CD4-positive, alpha-beta memory T cell (primary cell): ENCODE data around the gene PMM2. TPM values are rescaled to one million over a fixed set of nuclear protein-coding genes. Genes with fewer than 3 reads are reported as not detected.

Source experiments
- CTCF ChIA-PET: fragments of 350-600 bp; sonication (Branson Sonifier 250); formaldehyde crosslinking; loops from one replicate; lab custom pipeline; 2021; ENCODE audit warnings: inconsistent platforms; ENCODE audit not compliant: partially characterized antibody; lab: Charles Lee
- POLR2A ChIA-PET: fragments of 350-600 bp; sonication (Branson Sonifier 250); formaldehyde crosslinking; loops from one replicate; lab custom pipeline; 2021; ENCODE audit not compliant: partially characterized antibody; lab: Charles Lee
- DNase-seq, 5 donors: peaks; one replicate each; pipeline versions ENCODE4 v3.0.0 to v3.0.0-alpha.2; 2020 to 2022; ENCODE audit warnings: mixed read lengths in 1 of 5
- H3K27ac ChIP-seq: one replicate; pipeline ENCODE4 v1.7.0; 2013; ENCODE audit warnings: low read depth, low read length
- H3K27me3 ChIP-seq: 2 replicates; pipeline ENCODE4 v1.7.0; 2013; ENCODE audit warnings: mild to moderate bottlenecking, low read length, moderate library complexity; ENCODE audit not compliant: insufficient read depth
- H3K36me3 ChIP-seq: 2 replicates; pipeline ENCODE4 v1.7.0; 2013; ENCODE audit warnings: mild to moderate bottlenecking, low read length, moderate library complexity; ENCODE audit not compliant: insufficient read depth
- H3K4me1 ChIP-seq: 2 replicates; pipeline ENCODE4 v1.7.0; 2013; ENCODE audit warnings: mild to moderate bottlenecking, low read length, moderate library complexity; ENCODE audit not compliant: insufficient read depth
- H3K4me3 ChIP-seq, 2 donors: one replicate each; pipeline ENCODE4 v1.7.0; 2013; ENCODE audit warnings: low read length in 2 of 2, mild to moderate bottlenecking in 1 of 2
- H3K9me3 ChIP-seq, 2 donors: one replicate each; pipeline ENCODE4 v1.7.0; 2013; ENCODE audit warnings: low read length in 2 of 2, control low read depth in 1 of 2; ENCODE audit not compliant: control insufficient read depth in 1 of 2
- H3K27ac Mint-ChIP-seq, 7 donors: one replicate each; pipeline ENCODE4 v1.8.0; 2020 to 2021; ENCODE audit warnings: mixed read lengths in 7 of 7, mild to moderate bottlenecking in 6 of 7, inconsistent platforms in 3 of 7, moderate library complexity in 3 of 7
- H3K27me3 Mint-ChIP-seq, 2 donors: one replicate each; pipeline ENCODE4 v1.8.0; 2020 to 2021; ENCODE audit warnings: mixed read lengths in 2 of 2
- H3K36me3 Mint-ChIP-seq, 2 donors: one replicate each; pipeline ENCODE4 v1.8.0; 2020 to 2021; ENCODE audit warnings: mixed read lengths in 2 of 2, inconsistent platforms in 1 of 2, mild to moderate bottlenecking in 1 of 2
- H3K4me1 Mint-ChIP-seq, 4 donors: one replicate each; pipeline ENCODE4 v1.8.0; 2020 to 2021; ENCODE audit warnings: mixed read lengths in 4 of 4, mild to moderate bottlenecking in 1 of 4
- H3K4me3 Mint-ChIP-seq, 8 donors: one replicate each; pipeline ENCODE4 v1.8.0; 2020 to 2021; ENCODE audit warnings: mixed read lengths in 8 of 8, mild to moderate bottlenecking in 7 of 8, moderate library complexity in 6 of 8, inconsistent platforms in 3 of 8
- H3K9me3 Mint-ChIP-seq, 8 donors: one replicate each; pipeline ENCODE4 v1.8.0; 2020 to 2021; ENCODE audit warnings: mixed read lengths in 8 of 8, mild to moderate bottlenecking in 5 of 8, inconsistent platforms in 3 of 8, moderate library complexity in 1 of 8
- intact Hi-C: fragments of 100-400 bp; cut with micrococcal nuclease; formaldehyde crosslinking; loops from one replicate; pipeline ENCODE4 v1.15.1; 2023
- polyA plus RNA-seq, 2 donors: library from polyadenylated mRNA; unstranded; fragments of 300-500 nt; fragmentation: Illumina TruSeq; gene quantifications; one replicate each; pipeline ENCODE4 v1.2.3, GENCODE V29; 2021
- total RNA-seq, 2 experiments: library from RNA; stranded (reverse); gene quantifications; one replicate each; pipeline ENCODE4 v1.2.3, GENCODE V29; 2021

PMM2 gene
- total and polyA plus RNA-seq, 4 experiments from 2014 or later = 21.2 to 61.7 (median 43.4) TPM

GRCh38 chr16:8862309-8863130 is 64.9 kb downstream of the PMM2 start:
- Histone ChIP-seq H3K27me3 (no peaks in the 10 kb centered on the region), H3K4me3 (no peak overlapping the region), H3K4me1 (peaks cover 41% of the 10 kb centered on the region), H3K9me3 (no peaks in the 10 kb centered on the region), H3K27ac (no peak overlapping the region), H3K36me3 (no peaks in the 10 kb centered on the region)
- H3K27ac Mint-ChIP-seq = peak overlapping the region in 4 of 7 donors; percentile 29 to 79 (median 56)
- peaks cover 24 to 52% (median 41%) of the 10 kb centered on the region in 4 donors for H3K4me1 Mint-ChIP-seq
- intact Hi-C loops = no loop called here
- ChIA-PET CTCF (interaction anchor here (5.0 kb wide), 1 partner anchor 17 kb away, joined by 28 read pairs; no protein-coding TSS in a partner anchor), POLR2A (interaction anchor here (1.0 kb wide), 2 partner anchors 10 to 18 kb away, joined by 3 to 5 read pairs; no protein-coding TSS in a partner anchor)
- no peak overlapping the region for H3K4me3 Mint-ChIP-seq
- no peak for DNase-seq
- no peaks in the 10 kb centered on the region for H3K27me3 Mint-ChIP-seq
- peaks cover 9 to 13% of the 10 kb centered on the region in 2 donors for H3K36me3 Mint-ChIP-seq
- peaks cover 0 to 2% (median 0%) of the 10 kb centered on the region in 8 donors for H3K9me3 Mint-ChIP-seq

GRCh38 chr16:8863594-8864424 is 66.2 kb downstream of the PMM2 start:
- ChIA-PET POLR2A (interaction anchor here (1.0 kb wide), 2 partner anchors 11 to 16 kb away, joined by 3 to 5 read pairs; no protein-coding TSS in a partner anchor), CTCF (interaction anchor here (5.0 kb wide), 1 partner anchor 16 kb away, joined by 28 read pairs; no protein-coding TSS in a partner anchor)
- Histone ChIP-seq H3K27ac (no peak overlapping the region), H3K9me3 (no peaks in the 10 kb centered on the region), H3K4me3 (no peak overlapping the region), H3K4me1 (peaks cover 44% of the 10 kb centered on the region), H3K36me3 (no peaks in the 10 kb centered on the region), H3K27me3 (no peaks in the 10 kb centered on the region)
- intact Hi-C loops = no loop called here
- peaks cover 22 to 48% (median 39%) of the 10 kb centered on the region in 4 donors for H3K4me1 Mint-ChIP-seq
- peaks cover 1 to 9% of the 10 kb centered on the region in 2 donors for H3K36me3 Mint-ChIP-seq
- H3K27ac Mint-ChIP-seq = peak overlapping the region in 5 of 7 donors; percentile 62 to 81 (median 77)
- DNase-seq = no peak
- no peaks in the 10 kb centered on the region for H3K27me3 Mint-ChIP-seq
- peak overlapping the region in 2 of 8 donors; percentile 58 to 71 for H3K4me3 Mint-ChIP-seq
- peaks cover 0 to 2% (median 0%) of the 10 kb centered on the region in 8 donors for H3K9me3 Mint-ChIP-seq

GRCh38 chr16:8864480-8865110 is 67.0 kb downstream of the PMM2 start:
- Mint-ChIP-seq H3K4me1 (peaks cover 25 to 54% (median 43%) of the 10 kb centered on the region in 4 donors), H3K4me3 (peak overlapping the region in 5 of 8 donors; percentile 10 to 71 (median 45))

GRCh38 chr16:8865145-8865882 is 67.7 kb downstream of the PMM2 start:
- Mint-ChIP-seq H3K27ac (peak overlapping the region; percentile 43 to 79 (median 70)), H3K9me3 (peaks cover 0 to 2% (median 0%) of the 10 kb centered on the region in 8 donors), H3K27me3 (no peaks in the 10 kb centered on the region), H3K36me3 (peaks cover 0 to 6% of the 10 kb centered on the region in 2 donors), H3K4me3 (peak overlapping the region in 5 of 8 donors; percentile 10 to 71 (median 43)), H3K4me1 (peaks cover 25 to 57% (median 43%) of the 10 kb centered on the region in 4 donors)
- DNase-seq = no peak
- POLR2A ChIA-PET = interaction anchor here (0.7 to 1.1 kb wide), 3 partner anchors 10 to 14 kb away, joined by 3 to 4 read pairs (median 3); no protein-coding TSS in a partner anchor
- CTCF ChIA-PET = interaction anchor here (5.0 kb wide), 1 partner anchor 14 kb away, joined by 28 read pairs; no protein-coding TSS in a partner anchor
- Histone ChIP-seq H3K36me3 (no peaks in the 10 kb centered on the region), H3K27me3 (no peaks in the 10 kb centered on the region), H3K4me1 (peaks cover 50% of the 10 kb centered on the region), H3K4me3 (no peak overlapping the region), H3K9me3 (no peaks in the 10 kb centered on the region), H3K27ac (no peak overlapping the region)
- intact Hi-C loops = loop anchor here (5.0 kb wide), 1 partner anchor 48 kb away; no protein-coding TSS in a partner anchor

More at GRCh38 chr16:8864480-8865110, 67.0 kb downstream of the PMM2 start:
- no peak for DNase-seq
- Histone ChIP-seq H3K9me3 (no peaks in the 10 kb centered on the region), H3K27me3 (no peaks in the 10 kb centered on the region), H3K36me3 (no peaks in the 10 kb centered on the region), H3K27ac (no peak overlapping the region), H3K4me1 (peaks cover 49% of the 10 kb centered on the region), H3K4me3 (no peak overlapping the region)
- POLR2A ChIA-PET = interaction anchor here (0.7 to 1.1 kb wide), 2 partner anchors 10 to 14 kb away, joined by 3 read pairs; no protein-coding TSS in a partner anchor
- CTCF ChIA-PET = interaction anchor here (5.0 kb wide), 1 partner anchor 15 kb away, joined by 28 read pairs; no protein-coding TSS in a partner anchor
- Mint-ChIP-seq H3K36me3 (peaks cover 0 to 6% of the 10 kb centered on the region in 2 donors), H3K27me3 (no peaks in the 10 kb centered on the region), H3K27ac (peak overlapping the region; percentile 62 to 81 (median 77)), H3K9me3 (peaks cover 0 to 2% (median 0%) of the 10 kb centered on the region in 8 donors)
- intact Hi-C loops = loop anchor here (5.0 kb wide), 1 partner anchor 47 kb away; no protein-coding TSS in a partner anchor

GRCh38 chr16:8866118-8866883 is 68.7 kb downstream of the PMM2 start:
- Mint-ChIP-seq H3K4me1 (peaks cover 32 to 65% (median 51%) of the 10 kb centered on the region in 4 donors), H3K27ac (peak overlapping the region in 3 of 7 donors; percentile 17 to 72 (median 38)), H3K4me3 (peak overlapping the region in 6 of 8 donors; percentile 15 to 84 (median 48)), H3K9me3 (peaks cover 0 to 2% (median 0%) of the 10 kb centered on the region in 8 donors), H3K27me3 (no peaks in the 10 kb centered on the region), H3K36me3 (peaks cover 0 to 6% of the 10 kb centered on the region in 2 donors)
- ChIA-PET POLR2A (interaction anchor here (0.8 to 1.1 kb wide), 3 partner anchors 11 to 225 kb away, joined by 3 to 4 read pairs (median 3); partner anchors contain the start of gene HAPSTR1), CTCF (interaction anchor here (0.6 kb wide), 1 partner anchor 14 kb away, joined by 4 read pairs; no protein-coding TSS in a partner anchor)
- Histone ChIP-seq H3K4me3 (no peak overlapping the region), H3K9me3 (no peaks in the 10 kb centered on the region), H3K27me3 (no peaks in the 10 kb centered on the region), H3K27ac (no peak overlapping the region), H3K4me1 (peaks cover 59% of the 10 kb centered on the region), H3K36me3 (no peaks in the 10 kb centered on the region)
- no peak for DNase-seq
- intact Hi-C loops = loop anchor here (5.0 kb wide), 1 partner anchor 49 kb away; no protein-coding TSS in a partner anchor
